NB4 (cell line): ENCODE measurements around the gene GNPDA1.

Experiments
- CTCF ChIP-seq: IDR thresholded peaks from one replicate; pipeline ENCODE4 v1.5.1; 2012; ENCODE audit warnings: low read depth, low read length
- MAX ChIP-seq: IDR thresholded peaks from 2 replicates; pipeline ENCODE4 v1.6.1; 2011; ENCODE audit warnings: low read depth, low read length
- POLR2A ChIP-seq: IDR thresholded peaks from 2 replicates; pipeline ENCODE4 v1.6.1; 2011; ENCODE audit warnings: mild to moderate bottlenecking; ENCODE audit not compliant: insufficient read length; ENCODE audit errors: extremely low read depth

GRCh38 chr5:142034994-142035393 is 22.2 kb upstream of the GNPDA1 start:
- TF ChIP-seq CTCF: no peak
- no peak for TF ChIP-seq POLR2A
- TF ChIP-seq MAX: no peak
